GM23338 (cell line): ENCODE results near the gene ZNF480. TPM values are rescaled to one million over a fixed set of nuclear protein-coding genes. Genes with fewer than 3 reads are reported as not detected.
A peak's percentile ranks its signal among the peaks of the same experiment; 100 is the strongest.
"Not testable (repeated sequence)": the region's sequence is repeated elsewhere in the genome, so short reads cannot be mapped to it uniquely, and the experiment has no call there.

Source experiments
- ATAC-seq: fragments of 200-7000 bp; cut with Tn5 transposase; 3 replicates; pipeline ENCODE4 v1.9.1; 2020
- DNase-seq: peaks from one replicate; pipeline ENCODE4 v3.0.0-alpha.2; 2015; ENCODE audit warnings: low spot score
- H2AFZ ChIP-seq: fragments of 200-600 bp; sonication (generic); 2 replicates; pipeline ENCODE4 v1.8.0; 2016; ENCODE audit warnings: antibody characterized with exemption, mild to moderate bottlenecking, moderate library complexity
- H3F3A ChIP-seq: fragments of 200-600 bp; sonication (generic); replicated peaks from 2 replicates; pipeline ENCODE4 v1.8.0; 2017; ENCODE audit warnings: antibody characterized with exemption, mixed run types, low read depth
- H3K27ac ChIP-seq: fragments of 200-600 bp; sonication (generic); 2 replicates; pipeline ENCODE4 v1.6.1; 2016; ENCODE audit warnings: low read depth
- H3K27me3 ChIP-seq: fragments of 200-600 bp; sonication (generic); 2 replicates; pipeline ENCODE4 v1.8.0; 2016; ENCODE audit warnings: mild to moderate bottlenecking, mixed run types, moderate library complexity; ENCODE audit not compliant: insufficient read depth
- H3K36me3 ChIP-seq: fragments of 200-600 bp; sonication (generic); 2 replicates; pipeline ENCODE4 v1.8.0; 2016; ENCODE audit warnings: mild to moderate bottlenecking; ENCODE audit not compliant: insufficient read depth
- H3K4me1 ChIP-seq: fragments of 200-600 bp; sonication (generic); 2 replicates; pipeline ENCODE4 v1.8.0; 2016; ENCODE audit warnings: mild to moderate bottlenecking, moderate library complexity; ENCODE audit not compliant: insufficient read depth
- H3K4me2 ChIP-seq: fragments of 200-600 bp; sonication (generic); 2 replicates; pipeline ENCODE4 v1.7.1; 2017; ENCODE audit warnings: mixed run types
- H3K4me3 ChIP-seq: fragments of 200-600 bp; sonication (generic); 2 replicates; pipeline ENCODE4 v1.6.1; 2016; ENCODE audit warnings: mixed run types
- H3K79me2 ChIP-seq: fragments of 200-600 bp; sonication (generic); replicated peaks from 2 replicates; pipeline ENCODE4 v1.8.0; 2017; ENCODE audit warnings: mild to moderate bottlenecking; ENCODE audit not compliant: insufficient read depth
- H3K9me2 ChIP-seq: fragments of 200-600 bp; sonication (generic); 2 replicates; pipeline ENCODE4 v1.8.0; 2017; ENCODE audit not compliant: insufficient read depth
- H4K20me1 ChIP-seq: fragments of 200-600 bp; sonication (generic); replicated peaks from 2 replicates; pipeline ENCODE4 v1.8.0; 2017; ENCODE audit warnings: mild to moderate bottlenecking; ENCODE audit not compliant: insufficient read depth
- H3K27ac Mint-ChIP-seq: 2 replicates; pipeline ENCODE4 v1.8.0; 2020; ENCODE audit warnings: inconsistent platforms, mild to moderate bottlenecking, moderate library complexity, mixed read lengths
- H3K27me3 Mint-ChIP-seq: 3 replicates; pipeline ENCODE4 v1.8.0; 2022; ENCODE audit warnings: low read depth, mild to moderate bottlenecking, moderate library complexity, mixed read lengths, inconsistent platforms; ENCODE audit not compliant: insufficient read depth, poor library complexity
- H3K36me3 Mint-ChIP-seq: 3 replicates; pipeline ENCODE4 v1.8.0; 2021; ENCODE audit warnings: low read depth, mild to moderate bottlenecking, inconsistent platforms, moderate library complexity, mixed read lengths
- H3K4me1 Mint-ChIP-seq: 3 replicates; pipeline ENCODE4 v1.8.0; 2020; ENCODE audit warnings: mild to moderate bottlenecking, inconsistent platforms, mixed read lengths
- H3K4me3 Mint-ChIP-seq: 3 replicates; pipeline ENCODE4 v1.8.0; 2021; ENCODE audit warnings: moderate library complexity, mild to moderate bottlenecking, inconsistent platforms, mixed read lengths
- H3K9me3 Mint-ChIP-seq: 3 replicates; pipeline ENCODE4 v1.8.0; 2020; ENCODE audit warnings: moderate library complexity, mild to moderate bottlenecking, inconsistent platforms, mixed read lengths
- CREB1 ChIP-seq: fragments of 250-450 bp; sonication (Bioruptor Pico); IDR thresholded peaks from 2 replicates; pipeline ENCODE4 v1.5.0; 2020; ENCODE audit warnings: low read depth, mild to moderate bottlenecking, moderate library complexity
- EZH2phosphoT487 ChIP-seq: fragments of 200-600 bp; sonication (generic); IDR thresholded peaks from one replicate; pipeline ENCODE4 v1.8.1; 2018; ENCODE audit warnings: antibody characterized with exemption; ENCODE audit not compliant: unreplicated experiment
- JUNB ChIP-seq: IDR thresholded peaks from one replicate; pipeline ENCODE4 v1.6.1; 2016; ENCODE audit warnings: antibody characterized with exemption; ENCODE audit not compliant: unreplicated experiment
- NANOG ChIP-seq: IDR thresholded peaks from 2 replicates; pipeline ENCODE4 v1.6.1; 2016; ENCODE audit warnings: antibody characterized with exemption, borderline replicate concordance
- POLR2AphosphoS5 ChIP-seq: IDR thresholded peaks from 2 replicates; pipeline ENCODE4 v1.6.1; 2016; ENCODE audit warnings: antibody characterized with exemption, low read depth
- STAT1 ChIP-seq: IDR thresholded peaks from one replicate; pipeline ENCODE4 v1.6.1; 2016; ENCODE audit warnings: antibody characterized with exemption; ENCODE audit not compliant: unreplicated experiment
- ZNF114 ChIP-seq: fragments of 250-450 bp; sonication (Bioruptor Pico); IDR thresholded peaks from 2 replicates; pipeline ENCODE4 v1.5.0; 2020; ENCODE audit warnings: mild to moderate bottlenecking, moderate library complexity
- ZNF331 ChIP-seq: fragments of 250-450 bp; sonication (Bioruptor Pico); IDR thresholded peaks from 2 replicates; pipeline ENCODE4 v1.5.0; 2020; ENCODE audit warnings: low read depth, mild to moderate bottlenecking, moderate library complexity
- polyA plus RNA-seq: library from polyadenylated mRNA; unstranded; fragments of >200 nt; fragmentation: Nextera tagmentation; extraction: Ambion mirVana; gene quantifications from 2 replicates; pipeline ENCODE4 v1.2.1, GENCODE V29; 2016
- total RNA-seq: library from RNA; depleted of rRNA; stranded (reverse); fragments of >200 nt; shearing (Covaris generic); gene quantifications from 2 replicates; pipeline ENCODE4 v1.2.3, GENCODE V29; 2014
- TF ChIP-seq, protein P1 (sequence below): IDR thresholded peaks from 2 replicates; pipeline ENCODE4 v1.6.1; 2016; ENCODE audit warnings: antibody characterized with exemption

ZNF480 gene
- total and polyA plus RNA-seq, 2 experiments from 2014 or later: 34.1 to 37.9 TPM

DNA sequence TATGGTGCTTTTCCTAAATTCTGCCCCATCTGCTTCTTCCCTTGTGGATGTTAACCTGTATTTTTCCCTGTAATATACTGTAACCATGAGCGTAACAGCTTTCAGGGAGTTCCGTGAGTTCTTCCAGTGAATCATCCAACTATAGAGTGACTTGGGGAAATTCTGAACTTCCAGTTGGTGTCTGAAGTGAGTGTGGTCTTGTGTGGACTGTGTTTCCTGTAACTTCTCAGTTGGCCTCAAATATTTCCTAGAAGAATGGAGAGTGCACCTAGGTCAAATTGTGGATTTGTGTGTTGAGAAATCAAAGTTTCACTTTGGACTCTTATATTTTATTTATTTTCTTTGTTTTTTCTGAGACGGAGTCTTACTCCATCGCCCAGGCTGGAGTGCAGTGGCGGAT, 38.5 kb upstream of the ZNF480 start:
- Mint-ChIP-seq H3K27ac (no peak overlapping the region), H3K9me3 (peaks cover 24% of the 10 kb centered on the region), H3K4me3 (no peak overlapping the region), H3K4me1 (no peaks in the 10 kb centered on the region), H3K36me3 (no peaks in the 10 kb centered on the region; the same call in 2 of the 3 replicates), H3K27me3 (peaks cover 3% of the 10 kb centered on the region)
- DNase-seq (no peak), ATAC-seq (no peak)
- H3K36me3 ChIP-seq: no peaks in the 10 kb centered on the region
- no peaks in the 10 kb centered on the region for H3K4me1 ChIP-seq
- no peak overlapping the region for H3K4me3 ChIP-seq
- H3F3A ChIP-seq: no peaks in the 10 kb centered on the region
- no peaks in the 10 kb centered on the region for H4K20me1 ChIP-seq
- H3K27ac ChIP-seq: no peak overlapping the region
- H3K4me2 ChIP-seq: no peak overlapping the region
- no peaks in the 10 kb centered on the region for H3K27me3 ChIP-seq
- no peaks in the 10 kb centered on the region for H3K9me2 ChIP-seq
- no peaks in the 10 kb centered on the region for H3K79me2 ChIP-seq
- TF ChIP-seq, protein P1, sequence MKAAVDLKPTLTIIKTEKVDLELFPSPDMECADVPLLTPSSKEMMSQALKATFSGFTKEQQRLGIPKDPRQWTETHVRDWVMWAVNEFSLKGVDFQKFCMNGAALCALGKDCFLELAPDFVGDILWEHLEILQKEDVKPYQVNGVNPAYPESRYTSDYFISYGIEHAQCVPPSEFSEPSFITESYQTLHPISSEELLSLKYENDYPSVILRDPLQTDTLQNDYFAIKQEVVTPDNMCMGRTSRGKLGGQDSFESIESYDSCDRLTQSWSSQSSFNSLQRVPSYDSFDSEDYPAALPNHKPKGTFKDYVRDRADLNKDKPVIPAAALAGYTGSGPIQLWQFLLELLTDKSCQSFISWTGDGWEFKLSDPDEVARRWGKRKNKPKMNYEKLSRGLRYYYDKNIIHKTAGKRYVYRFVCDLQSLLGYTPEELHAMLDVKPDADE: no peak
- TF ChIP-seq EZH2phosphoT487 (no peak), NANOG (no peak), ZNF114 (CRISPR knock-in tag) (no peak)
- no peak overlapping the region for H2AFZ ChIP-seq

DNA sequence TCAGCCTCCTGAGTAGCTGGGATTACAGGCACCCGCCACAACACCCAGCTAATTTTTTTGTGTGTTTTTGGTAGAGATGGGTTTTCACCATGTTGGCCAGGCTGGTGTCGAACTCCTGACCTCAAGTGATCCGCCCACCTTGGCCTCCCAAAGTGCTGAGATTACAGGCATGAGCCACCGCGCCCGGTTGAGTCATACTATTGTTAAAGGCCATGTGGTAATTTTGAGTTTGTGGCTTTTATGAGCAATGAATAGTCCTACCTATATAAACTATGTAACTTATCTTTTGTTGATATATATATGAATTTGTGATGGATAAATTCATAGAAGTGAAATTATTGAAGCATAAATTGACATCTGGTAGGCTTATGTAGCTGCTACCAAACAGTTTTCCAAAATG, 31.4 kb upstream of the ZNF480 start:
- peaks cover 10% of the 10 kb centered on the region for H3K79me2 ChIP-seq
- H3F3A ChIP-seq, H3K27ac ChIP-seq, DNase-seq, H4K20me1 ChIP-seq, H3K4me3 Mint-ChIP-seq, H3K36me3 Mint-ChIP-seq, H3K27me3 ChIP-seq, H3K4me1 ChIP-seq, H3K4me1 Mint-ChIP-seq, H3K36me3 ChIP-seq, H3K4me2 ChIP-seq, H3K9me3 Mint-ChIP-seq, ATAC-seq, H3K9me2 ChIP-seq, H3K4me3 ChIP-seq, H3K27ac Mint-ChIP-seq, H2AFZ ChIP-seq: not testable (repeated sequence)
- peaks cover 12% of the 10 kb centered on the region for H3K27me3 Mint-ChIP-seq

DNA sequence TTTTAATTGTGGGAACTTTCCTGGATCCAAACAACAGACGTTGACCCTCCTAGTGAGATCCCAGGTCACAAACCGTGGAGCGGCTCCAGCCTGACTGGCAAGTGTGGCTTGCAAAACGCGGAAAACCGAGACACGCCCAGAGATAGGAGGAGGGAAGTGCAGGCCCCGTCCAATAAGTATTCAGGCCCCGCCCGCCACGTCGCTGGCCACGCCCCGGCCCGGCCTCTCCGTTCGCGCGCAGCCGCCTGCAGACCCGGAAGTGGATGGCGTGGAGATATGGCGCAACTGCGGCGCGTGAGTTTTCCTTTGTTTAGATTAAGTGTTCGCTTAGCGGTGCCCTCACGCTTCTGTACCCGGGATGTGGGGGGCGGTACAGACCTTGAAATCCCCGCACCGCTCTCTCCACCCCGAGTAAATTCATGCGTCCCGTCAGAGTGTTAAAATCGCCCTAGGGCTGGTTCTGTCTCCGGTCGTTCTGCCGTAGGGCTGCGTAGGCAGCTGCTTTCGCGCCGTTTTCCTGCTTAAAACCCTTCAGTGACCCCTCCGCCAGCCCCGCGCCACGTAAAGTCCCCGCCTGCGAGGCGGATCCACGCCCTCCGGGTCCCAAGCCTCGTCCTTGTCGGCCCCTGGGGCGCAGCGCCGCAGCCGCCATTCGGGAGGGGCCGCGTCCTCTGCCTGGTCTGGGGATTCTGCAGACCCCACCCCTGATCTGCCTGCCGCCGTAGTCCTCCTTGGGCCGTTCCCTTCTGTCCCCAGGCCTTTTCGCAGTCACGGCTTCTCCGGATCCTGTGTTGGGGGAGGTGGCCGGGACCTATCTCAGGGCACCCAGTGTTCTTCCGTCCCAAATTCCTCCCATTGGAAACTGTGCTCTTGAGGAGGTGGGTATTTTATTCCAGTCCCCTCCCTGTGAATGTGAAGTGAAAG, 27.4 kb upstream of the ZNF480 start, which contains the start of gene ZNF766:
TSS of gene ZNF766 (plus strand) at position 250 of the 924 bp plus-strand sequence. CDS start at position 277, 27 bp downstream.
- peak within 1 kb of the TSS; percentile 93 for H3K4me2 ChIP-seq
- peak within 1 kb of the TSS; percentile 40; the same call in 1 of the 2 replicates for H2AFZ ChIP-seq

More for the DNA sequence above, 27.4 kb upstream of the ZNF480 start, which contains the start of gene ZNF766:
- Mint-ChIP-seq H3K36me3 (peaks cover 45% of the 10 kb centered on the region), H3K27me3 (peaks cover 14% of the 10 kb centered on the region), H3K4me1 (peaks cover 15% of the 10 kb centered on the region; the same call in 2 of the 3 replicates), H3K27ac (peak within 1 kb of the TSS; percentile 98), H3K4me3 (peak within 1 kb of the TSS; percentile 97), H3K9me3 (peaks cover 9% of the 10 kb centered on the region)
- Histone ChIP-seq H3K36me3 (peaks cover 5% of the 10 kb centered on the region; the same call in 1 of the 2 replicates), H4K20me1 (peaks cover 17% of the 10 kb centered on the region), H3K79me2 (peaks cover 51% of the 10 kb centered on the region), H3K27me3 (no peaks in the 10 kb centered on the region), H3F3A (no peaks in the 10 kb centered on the region), H3K4me3 (peak within 1 kb of the TSS; percentile 98), H3K27ac (peak within 1 kb of the TSS; percentile 96), H3K9me2 (no peaks in the 10 kb centered on the region; the same call in 1 of the 2 replicates), H3K4me1 (peaks cover 9% of the 10 kb centered on the region)
- TF ChIP-seq POLR2AphosphoS5 (peak; percentile 93), ZNF331 (CRISPR knock-in tag) (no peak), CREB1 (CRISPR knock-in tag) (peak; percentile 61), JUNB (no peak), STAT1 (no peak)
- TF ChIP-seq, protein P1: 0 out of 2 replicates have a peak, but pooled peaks have one; percentile 26
- peak; percentile 98 for DNase-seq
- ATAC-seq: peak; percentile 97
